ENCODE results near the gene NIPBL. TPM values are rescaled to one million over a fixed set of nuclear protein-coding genes. Genes with fewer than 3 reads are reported as not detected.
A peak's percentile ranks its signal among the peaks of the same experiment; 100 is the strongest.

NIPBL gene
- total and polyA plus RNA-seq, 2 of the 13 experiments (the other 11 are each of a cell fraction or from before 2014, with no cell fraction given), result 12.3 to 32.3 TPM

GRCh38 chr5:37002176-37002751 is 125.7 kb downstream of the NIPBL start:
- no peak overlapping the region for H3K4me2 ChIP-seq (ENCODE audit: low read depth, low read length)
- H2AFZ ChIP-seq (ENCODE audit: low read length), result no peak overlapping the region
- no peaks in the 10 kb centered on the region for H3K27me3 ChIP-seq (ENCODE audit: control insufficient read depth in 1 of 2, insufficient read depth in 2 of 2, low read length in 2 of 2)
- 0 out of 2 replicates have a peak, but pooled peaks cover 8% of the 10 kb centered on the region for H4K20me1 ChIP-seq (ENCODE audit: insufficient read depth, low read length)
- peaks cover 0 to 17% of the 10 kb centered on the region in 2 experiments; a peak in 3 of 5 replicates for H3K36me3 ChIP-seq (replicated peaks in 1 of 2; ENCODE audit: control insufficient read depth in 1 of 2, insufficient read depth in 2 of 2, low read length in 2 of 2)
- H3K4me3 ChIP-seq (replicated peaks in 1 of 3; ENCODE audit: insufficient read depth in 1 of 3, low read depth in 2 of 3, low read length in 3 of 3), result no peak overlapping the region
- H3K4me1 ChIP-seq (ENCODE audit: insufficient read depth, low read length), result peaks cover 19% of the 10 kb centered on the region
- peak; percentile 68 for DNase-seq (ENCODE audit: low spot score)
- no peaks in the 10 kb centered on the region for H3K79me2 ChIP-seq (ENCODE audit: insufficient read depth, low read length)
- CTCF ChIA-PET (ENCODE audit: low intra/inter-chr PET ratio, low total read pairs), result no interaction called here
- peak; percentile 81 for FAIRE-seq
- H3K9ac ChIP-seq (ENCODE audit: insufficient read depth, low read depth, low read length), result no peak overlapping the region
- no TSS peak for BruUV-seq (replicated peaks)
- in situ Hi-C loops (cut with HindIII; ENCODE audit: extremely low pct_ligation_motif_present, low pct_unique_long_range_greater_than_20kb) (loop anchor here (10.0 kb wide), 1 partner anchor 267 kb away; no protein-coding TSS in a partner anchor), intact Hi-C loops (cut with micrococcal nuclease; ENCODE audit: unreplicated experiment) (loop anchor here (1.0 to 5.0 kb wide), 2 partner anchors 125 to 225 kb away; partner anchors contain the start of gene NIPBL)
- POLR2A ChIA-PET, result no interaction called here
- peak overlapping the region; percentile 40 for H3K27ac ChIP-seq (ENCODE audit: extremely low read length, insufficient read depth, low read length)
- 82% methylated on average over 1 of the region's 1 CpG for WGBS (ENCODE audit: low lambda C conversion rate)
- no peaks in the 10 kb centered on the region for H3K9me3 ChIP-seq (ENCODE audit: low read length)
- ATAC-seq, result peak; percentile 98
- peak; percentile 48 for TF ChIP-seq HNF4A (CRISPR knock-in tag; IDR thresholded peaks at IDR 0.05)
- TF ChIP-seq RFX3 (CRISPR knock-in tag; IDR thresholded peaks at IDR 0.05), result no peak
- TF ChIP-seq LRRFIP1 (CRISPR knock-in tag; conservative IDR thresholded peaks at IDR 0.05), result no peak
- 0 out of 2 replicates have a peak, but pooled peaks have one; percentile 17 for TF ChIP-seq PAXIP1 (CRISPR knock-in tag; conservative IDR thresholded peaks at IDR 0.05)
- no peak for TF ChIP-seq ZNF570 (CRISPR knock-in tag; IDR thresholded peaks at IDR 0.05; ENCODE audit: borderline replicate concordance)
- peak; percentile 64 for TF ChIP-seq NR2F2 (IDR thresholded peaks at IDR 0.05; ENCODE audit: borderline replicate concordance, low read depth)
- peak; percentile 31 for TF ChIP-seq CTCF (CRISPR knock-in tag; IDR thresholded peaks at IDR 0.05)
- TF ChIP-seq SIX4 (CRISPR knock-in tag; IDR thresholded peaks at IDR 0.05), result no peak
- peak; percentile 43; the same call in 1 of the 2 replicates for TF ChIP-seq RARA (CRISPR knock-in tag; IDR thresholded peaks at IDR 0.05)
- peak; percentile 81 for TF ChIP-seq TCF7 (IDR thresholded peaks at IDR 0.05; ENCODE audit: low read depth)
- peak; percentile 63; the same call in 1 of the 2 replicates for TF ChIP-seq NR2F6 (IDR thresholded peaks at IDR 0.05)
- TF ChIP-seq NR2F6 (CRISPR knock-in tag; IDR thresholded peaks at IDR 0.05), result peak; percentile 53
- TF ChIP-seq NFYC (CRISPR knock-in tag; IDR thresholded peaks at IDR 0.05), result no peak
- TF ChIP-seq HNF4G (IDR thresholded peaks at IDR 0.05; ENCODE audit: borderline replicate concordance, low read depth, low read length), result peak; percentile 25; the same call in 1 of the 2 replicates
- no peak for TF ChIP-seq HNF4G (CRISPR knock-in tag; IDR thresholded peaks at IDR 0.05; ENCODE audit: borderline replicate concordance, low read depth)
- TF ChIP-seq ZNF451 (CRISPR knock-in tag; IDR thresholded peaks at IDR 0.05), result no peak
- TF ChIP-seq TCF7L2 (IDR thresholded peaks at IDR 0.05; ENCODE audit: low read depth, low read length), result peak; percentile 62
- 0 out of 2 replicates have a peak, but pooled peaks have one; percentile 29 for TF ChIP-seq GATA4 (IDR thresholded peaks at IDR 0.05; ENCODE audit: borderline replicate concordance, low read depth)
- no peak for TF ChIP-seq ZFX (CRISPR knock-in tag; IDR thresholded peaks at IDR 0.05; ENCODE audit: low read depth)

Measured in HepG2 (cell line).